ENCODE results near the gene YWHAG. TPM values are rescaled to one million over a fixed set of nuclear protein-coding genes. Genes with fewer than 3 reads are reported as not detected.
A peak's percentile ranks its signal among the peaks of the same experiment; 100 is the strongest.
"Not testable (repeated sequence)": the region's sequence is repeated elsewhere in the genome, so short reads cannot be mapped to it uniquely, and the experiment has no call there.

YWHAG gene
- total and polyA plus RNA-seq, 7 experiments from 2014 or later = 1.4 to 98.3 (median 35.1) TPM

DNA sequence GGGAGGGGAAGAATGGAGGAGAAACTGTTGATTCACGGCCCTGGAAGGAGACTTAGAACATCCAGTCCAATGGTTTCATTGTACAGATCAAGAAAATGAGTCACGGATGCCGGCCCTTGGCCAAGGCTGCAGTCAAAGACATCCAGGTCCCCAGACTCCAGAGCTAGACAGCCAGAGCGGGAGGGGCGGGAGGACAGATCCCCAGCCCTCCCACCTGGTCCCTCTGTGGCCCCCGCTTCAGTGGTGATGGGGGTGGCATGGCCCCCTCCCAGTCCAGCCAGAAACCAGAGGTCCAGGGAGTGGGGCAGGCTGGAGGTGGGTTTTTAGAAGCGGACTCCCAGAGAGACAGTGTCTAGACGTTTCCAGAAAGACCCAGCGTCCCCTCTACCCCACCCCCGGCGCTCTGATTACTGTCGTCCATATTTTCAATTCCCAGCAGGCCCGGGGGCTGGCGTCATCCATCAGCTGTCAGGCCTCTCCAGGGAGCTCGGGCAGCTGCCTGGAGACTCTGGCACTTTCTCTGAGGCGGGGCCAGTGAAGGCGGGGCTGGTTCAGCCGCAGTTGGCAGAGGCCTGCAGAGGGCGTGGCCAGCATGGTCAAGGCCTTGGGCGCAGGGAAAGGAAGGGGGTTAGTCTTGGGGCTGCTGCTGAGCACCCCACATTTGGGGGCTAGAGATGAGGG lies 64.3 kb downstream of the YWHAG start:
- no peaks in the 10 kb centered on the region for H3K36me3 ChIP-seq (ENCODE audit: control insufficient read depth in 2 of 3, insufficient read depth in 3 of 3, low read length in 3 of 3)
- Mint-ChIP-seq H3K4me1 (peaks cover 0 to 25% (median 5%) of the 10 kb centered on the region in 7 donors), H3K27ac (no peak overlapping the region), H3K27me3 (peaks cover 0 to 6% (median 0%) of the 10 kb centered on the region in 5 donors), H3K4me3 (no peak overlapping the region), H3K36me3 (no peaks in the 10 kb centered on the region), H3K9me3 (no peaks in the 10 kb centered on the region)
- intact Hi-C loops (cut with micrococcal nuclease) = no loop called here
- no peaks in the 10 kb centered on the region for H3K27me3 ChIP-seq (ENCODE audit: control insufficient read depth in 2 of 2, insufficient read depth in 2 of 2, low read length in 2 of 2)
- H3K27ac ChIP-seq (ENCODE audit: low read depth, low read length) = no peak overlapping the region
- H3K4me1 ChIP-seq (ENCODE audit: control insufficient read depth in 2 of 2, insufficient read depth in 2 of 2, low read length in 2 of 2) = no peaks in the 10 kb centered on the region
- DNase-seq (no peak), ATAC-seq (peak; percentile 67)
- H3K4me3 ChIP-seq (ENCODE audit: low read length) = no peak overlapping the region
- POLR2A ChIA-PET = interaction anchor here (1.5 kb wide), 1 partner anchor 11 kb away, joined by 3 read pairs; no protein-coding TSS in a partner anchor
- CTCF ChIA-PET = interaction anchor here (0.7 to 1.3 kb wide), 3 partner anchors 18 to 65 kb away, joined by 4 read pairs; no protein-coding TSS in a partner anchor
- H3K9me3 ChIP-seq (ENCODE audit: control insufficient read depth in 2 of 3, low read length in 3 of 3) = no peaks in the 10 kb centered on the region

DNA sequence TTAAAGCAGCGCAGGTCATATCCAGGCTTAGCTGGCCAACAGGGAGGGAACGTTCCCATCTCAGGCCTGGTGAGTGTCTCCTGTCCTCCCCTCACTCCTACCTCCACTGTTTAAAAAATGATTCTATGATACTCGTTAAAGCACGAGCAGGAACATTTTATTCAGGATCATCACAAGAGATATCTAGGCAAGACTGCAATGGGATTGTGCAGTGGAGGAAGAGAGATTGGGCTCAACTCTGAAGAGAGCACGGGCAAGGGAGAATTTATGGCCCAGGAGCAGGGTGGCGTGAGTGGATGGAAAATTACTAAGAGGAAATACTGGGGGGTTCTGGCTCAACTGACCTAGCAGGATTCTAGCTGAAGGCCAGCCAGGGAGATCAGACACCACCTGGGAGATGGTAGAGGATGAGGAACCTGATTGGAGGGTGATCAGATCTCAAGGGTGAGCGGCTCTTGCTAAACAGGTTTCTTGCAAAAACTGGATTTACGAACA lies 65.3 kb downstream of the YWHAG start:
- Mint-ChIP-seq H3K36me3 (no peaks in the 10 kb centered on the region), H3K9me3 (no peaks in the 10 kb centered on the region), H3K27me3 (peaks cover 0 to 6% (median 0%) of the 10 kb centered on the region in 5 donors), H3K27ac (peak overlapping the region in 1 of 9 donors; percentile 23), H3K4me3 (no peak overlapping the region), H3K4me1 (peaks cover 0 to 25% (median 5%) of the 10 kb centered on the region in 7 donors)
- H3K4me3 ChIP-seq (ENCODE audit: low read length) = no peak overlapping the region
- ChIA-PET CTCF (interaction anchor here (0.8 to 1.0 kb wide), 3 partner anchors 17 to 66 kb away, joined by 4 to 6 read pairs (median 5); no protein-coding TSS in a partner anchor), POLR2A (interaction anchor here (0.7 kb wide), 1 partner anchor 21 kb away, joined by 3 read pairs; no protein-coding TSS in a partner anchor)
- no peaks in the 10 kb centered on the region for H3K27me3 ChIP-seq (ENCODE audit: control insufficient read depth in 2 of 2, insufficient read depth in 2 of 2, low read length in 2 of 2)
- no peaks in the 10 kb centered on the region for H3K36me3 ChIP-seq (ENCODE audit: control insufficient read depth in 2 of 3, insufficient read depth in 3 of 3, low read length in 3 of 3)
- no peaks in the 10 kb centered on the region for H3K4me1 ChIP-seq (ENCODE audit: control insufficient read depth in 2 of 2, insufficient read depth in 2 of 2, low read length in 2 of 2)
- intact Hi-C loops (cut with micrococcal nuclease) = no loop called here
- no peak for DNase-seq
- H3K9me3 ChIP-seq (ENCODE audit: control insufficient read depth in 2 of 3, low read length in 3 of 3) = no peaks in the 10 kb centered on the region
- H3K27ac ChIP-seq (ENCODE audit: low read depth, low read length) = no peak overlapping the region
- no peak for ATAC-seq

DNA sequence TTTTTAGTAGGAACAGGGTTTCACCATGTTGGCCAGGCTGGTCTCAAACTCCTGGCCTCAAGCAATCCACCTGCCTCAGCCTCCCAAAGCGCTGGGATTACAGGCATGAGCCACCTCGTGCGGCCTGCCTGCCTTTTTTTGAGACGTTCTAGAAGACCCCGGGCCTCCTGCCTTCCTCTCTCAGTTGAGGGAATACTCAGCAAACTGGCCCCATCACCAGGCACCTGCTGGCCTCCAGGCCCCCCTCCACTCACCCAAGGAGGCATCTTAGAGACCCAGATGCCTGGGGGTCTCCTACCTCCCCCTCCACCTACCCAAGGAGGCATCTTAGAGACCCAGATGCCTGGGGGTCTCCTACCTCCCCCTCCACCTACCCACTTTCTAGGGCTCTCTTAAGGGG lies 65.9 kb downstream of the YWHAG start:
- H3K27ac Mint-ChIP-seq; H3K27me3 ChIP-seq (ENCODE audit: control insufficient read depth in 2 of 2, insufficient read depth in 2 of 2, low read length in 2 of 2); H3K4me1 ChIP-seq (ENCODE audit: control insufficient read depth in 2 of 2, insufficient read depth in 2 of 2, low read length in 2 of 2); H3K4me3 ChIP-seq (ENCODE audit: low read length); intact Hi-C loops (cut with micrococcal nuclease); H3K9me3 Mint-ChIP-seq; H3K9me3 ChIP-seq (ENCODE audit: control insufficient read depth in 2 of 3, low read length in 3 of 3); H3K27ac ChIP-seq (ENCODE audit: low read depth, low read length); H3K4me3 Mint-ChIP-seq; H3K36me3 Mint-ChIP-seq; ATAC-seq; DNase-seq; H3K27me3 Mint-ChIP-seq; H3K36me3 ChIP-seq (ENCODE audit: control insufficient read depth in 2 of 3, insufficient read depth in 3 of 3, low read length in 3 of 3): not testable (repeated sequence)
- ChIA-PET CTCF (interaction anchor here (0.6 to 2.8 kb wide), 7 partner anchors 9 to 114 kb away, joined by 4 to 79 read pairs (median 5); no protein-coding TSS in a partner anchor), POLR2A (interaction anchor here (2.3 kb wide), 1 partner anchor 21 kb away, joined by 8 read pairs; no protein-coding TSS in a partner anchor)
- peaks cover 0 to 25% (median 5%) of the 10 kb centered on the region in 7 donors for H3K4me1 Mint-ChIP-seq

DNA sequence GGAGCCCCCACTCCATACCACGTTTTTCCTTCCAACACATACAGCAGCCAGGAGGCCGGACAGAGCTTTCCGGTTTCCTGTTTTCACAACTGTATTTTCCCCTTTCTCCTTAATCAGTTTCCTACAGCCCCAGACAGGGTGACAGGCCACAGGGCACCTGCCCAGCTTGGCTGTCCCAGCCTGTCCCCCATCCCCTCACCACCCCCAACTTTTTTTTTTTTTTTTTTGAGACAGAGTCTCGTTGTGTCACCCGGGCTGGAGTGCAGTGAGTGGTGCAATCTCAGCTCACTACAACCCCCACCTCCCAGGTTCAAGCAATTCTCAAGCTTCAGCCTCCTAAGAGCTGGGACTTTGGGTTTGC lies 66.6 kb downstream of the YWHAG start:
- H3K9me3 Mint-ChIP-seq = no peaks in the 10 kb centered on the region
- H3K4me3 ChIP-seq (ENCODE audit: low read length) = no peak overlapping the region
- ATAC-seq = no peak
- H3K27ac Mint-ChIP-seq = no peak overlapping the region
- H3K4me3 Mint-ChIP-seq = no peak overlapping the region
- DNase-seq = no peak
- no peaks in the 10 kb centered on the region for H3K9me3 ChIP-seq (ENCODE audit: control insufficient read depth in 2 of 3, low read length in 3 of 3)
- peaks cover 0 to 6% (median 0%) of the 10 kb centered on the region in 5 donors for H3K27me3 Mint-ChIP-seq
- ChIA-PET CTCF (interaction anchor here (0.6 to 2.8 kb wide), 7 partner anchors 9 to 113 kb away, joined by 3 to 79 read pairs (median 4); no protein-coding TSS in a partner anchor), POLR2A (interaction anchor here (1.7 to 2.3 kb wide), 2 partner anchors 22 to 26 kb away, joined by 4 to 8 read pairs; no protein-coding TSS in a partner anchor)
- H3K4me1 ChIP-seq (ENCODE audit: control insufficient read depth in 2 of 2, insufficient read depth in 2 of 2, low read length in 2 of 2) = no peaks in the 10 kb centered on the region
- H3K27me3 ChIP-seq (ENCODE audit: control insufficient read depth in 2 of 2, insufficient read depth in 2 of 2, low read length in 2 of 2) = no peaks in the 10 kb centered on the region
- H3K36me3 ChIP-seq (ENCODE audit: control insufficient read depth in 2 of 3, insufficient read depth in 3 of 3, low read length in 3 of 3) = no peaks in the 10 kb centered on the region
- H3K27ac ChIP-seq (ENCODE audit: low read depth, low read length) = no peak overlapping the region
- intact Hi-C loops (cut with micrococcal nuclease) = no loop called here
- peaks cover 0 to 23% (median 5%) of the 10 kb centered on the region in 7 donors for H3K4me1 Mint-ChIP-seq
- no peaks in the 10 kb centered on the region for H3K36me3 Mint-ChIP-seq

DNA sequence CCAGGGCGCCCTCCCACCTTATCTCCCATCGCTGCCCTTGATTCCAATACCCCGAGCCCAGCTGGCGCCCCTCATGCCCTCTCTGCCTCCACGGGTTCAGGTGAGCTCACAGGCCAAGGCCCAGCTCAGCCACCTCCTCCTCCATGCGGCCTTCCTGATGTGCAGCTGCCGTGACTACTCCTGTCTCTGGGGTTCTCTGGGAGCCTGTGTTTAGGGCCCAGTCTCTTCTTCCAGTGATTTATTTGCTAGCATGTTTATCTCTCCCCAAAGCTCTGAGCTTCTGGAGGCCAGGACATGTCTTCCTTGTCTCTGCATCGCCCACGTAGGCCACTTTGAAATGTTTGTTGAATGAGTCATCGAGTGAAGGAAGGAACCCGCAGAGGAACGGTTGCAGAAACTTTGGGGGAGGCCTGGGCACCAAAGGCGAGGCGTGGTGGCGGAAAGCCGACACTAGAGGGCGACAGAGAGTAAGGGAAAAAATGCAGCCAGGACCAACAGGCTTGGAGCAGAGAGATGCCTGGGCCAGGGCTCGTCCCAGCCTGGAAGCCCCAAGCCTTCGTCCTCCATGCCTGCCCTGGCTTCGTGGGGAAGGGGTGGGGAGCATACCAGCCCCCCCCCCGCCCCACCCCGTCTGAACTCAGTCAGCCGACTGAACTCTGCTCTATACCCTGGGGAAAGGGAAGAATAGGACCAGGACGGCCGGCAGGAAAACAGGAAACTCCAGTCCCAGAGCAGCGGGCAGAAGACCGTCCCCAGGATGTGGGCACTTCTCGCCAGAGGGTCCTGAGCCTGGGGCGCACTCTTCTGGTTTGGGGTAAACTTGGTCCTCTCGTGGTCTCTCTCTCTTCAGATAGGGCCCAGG lies 67.2 kb downstream of the YWHAG start:
- H3K4me1 ChIP-seq (ENCODE audit: control insufficient read depth in 2 of 2, insufficient read depth in 2 of 2, low read length in 2 of 2) = no peaks in the 10 kb centered on the region
- H3K27ac Mint-ChIP-seq = peak overlapping the region in 4 of 9 donors; percentile 32 to 82 (median 72)
- no peaks in the 10 kb centered on the region for H3K36me3 ChIP-seq (ENCODE audit: control insufficient read depth in 2 of 3, insufficient read depth in 3 of 3, low read length in 3 of 3)
- H3K27me3 Mint-ChIP-seq = peaks cover 0 to 6% (median 0%) of the 10 kb centered on the region in 5 donors
- ChIA-PET POLR2A (interaction anchor here (0.6 to 2.3 kb wide), 4 partner anchors 22 to 97 kb away, joined by 4 to 8 read pairs (median 5); no protein-coding TSS in a partner anchor), CTCF (interaction anchor here (0.7 to 2.8 kb wide), 9 partner anchors 10 to 114 kb away, joined by 3 to 79 read pairs (median 4); no protein-coding TSS in a partner anchor)
- H3K27me3 ChIP-seq (ENCODE audit: control insufficient read depth in 2 of 2, insufficient read depth in 2 of 2, low read length in 2 of 2) = no peaks in the 10 kb centered on the region
- peak overlapping the region in 1 of 10 donors; percentile 38 for H3K4me3 Mint-ChIP-seq
- no peaks in the 10 kb centered on the region for H3K9me3 Mint-ChIP-seq
- no peaks in the 10 kb centered on the region for H3K36me3 Mint-ChIP-seq
- intact Hi-C loops (cut with micrococcal nuclease) = loop anchor here (1.0 to 2.0 kb wide), 7 partner anchors 11 to 113 kb away; partner anchors contain the start of gene HSPB1 (in 1 of the 2)
- peaks cover 0 to 20% (median 5%) of the 10 kb centered on the region in 7 donors for H3K4me1 Mint-ChIP-seq
- no peak overlapping the region for H3K27ac ChIP-seq (ENCODE audit: low read depth, low read length)
- ATAC-seq = peak; percentile 89
- no peaks in the 10 kb centered on the region for H3K9me3 ChIP-seq (ENCODE audit: control insufficient read depth in 2 of 3, low read length in 3 of 3)
- H3K4me3 ChIP-seq (ENCODE audit: low read length) = no peak overlapping the region
- DNase-seq = peak; percentile 59 to 93 (median 75)

DNA sequence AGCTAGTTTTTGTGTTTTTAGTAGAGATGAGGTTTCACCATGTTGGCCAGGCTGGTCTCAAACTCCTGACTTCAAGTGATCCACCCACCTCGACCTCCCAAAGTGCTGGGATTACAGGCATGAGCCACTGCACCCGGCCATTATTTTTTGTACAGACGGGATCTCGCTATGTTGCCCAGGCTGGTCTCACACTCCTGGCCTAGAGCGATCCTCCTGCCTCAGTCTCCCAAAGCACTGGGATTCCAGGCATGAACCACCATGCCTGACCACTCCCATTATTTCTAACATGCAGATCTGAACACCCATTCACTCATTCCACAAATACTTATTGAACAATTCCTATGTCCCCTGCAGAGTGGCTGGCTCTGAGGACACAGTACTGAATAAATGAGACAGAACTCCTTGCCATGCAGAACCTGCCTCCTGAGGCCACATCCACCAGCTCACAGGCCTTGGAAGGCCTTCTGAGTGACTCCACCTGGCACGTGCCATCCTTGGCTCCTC lies 67.9 kb downstream of the YWHAG start:
- intact Hi-C loops (cut with micrococcal nuclease) = loop anchor here (1.0 to 2.0 kb wide), 7 partner anchors 11 to 113 kb away; partner anchors contain the start of gene HSPB1 (in 1 of the 2)
- H3K9me3 Mint-ChIP-seq; H3K36me3 ChIP-seq (ENCODE audit: control insufficient read depth in 2 of 3, insufficient read depth in 3 of 3, low read length in 3 of 3); H3K4me3 Mint-ChIP-seq; H3K4me3 ChIP-seq (ENCODE audit: low read length); H3K4me1 ChIP-seq (ENCODE audit: control insufficient read depth in 2 of 2, insufficient read depth in 2 of 2, low read length in 2 of 2); H3K27me3 Mint-ChIP-seq; H3K36me3 Mint-ChIP-seq; DNase-seq; H3K27ac ChIP-seq (ENCODE audit: low read depth, low read length); H3K9me3 ChIP-seq (ENCODE audit: control insufficient read depth in 2 of 3, low read length in 3 of 3); ATAC-seq; H3K27me3 ChIP-seq (ENCODE audit: control insufficient read depth in 2 of 2, insufficient read depth in 2 of 2, low read length in 2 of 2): not testable (repeated sequence)
- ChIA-PET POLR2A (interaction anchor here (1.2 to 2.3 kb wide), 3 partner anchors 23 to 27 kb away, joined by 4 to 8 read pairs (median 6); no protein-coding TSS in a partner anchor), CTCF (interaction anchor here (0.7 to 2.8 kb wide), 6 partner anchors 9 to 113 kb away, joined by 3 to 79 read pairs (median 4); no protein-coding TSS in a partner anchor)
- Mint-ChIP-seq H3K27ac (peak overlapping the region in 2 of 9 donors; percentile 61 to 82), H3K4me1 (peaks cover 0 to 20% (median 5%) of the 10 kb centered on the region in 7 donors)

Measured in naive thymus-derived CD4-positive, alpha-beta T cell (primary cell).